Stimulated activated CD4-positive, alpha-beta T cell treated with anti-CD3 and anti-CD28 coated beads, Interleukin-15, amount 100 ng/mL, for 48 hours (primary cell): Measurements from ENCODE around the gene NIN.
"Not testable (repeated sequence)": the region's sequence is repeated elsewhere in the genome, so short reads cannot be mapped to it uniquely, and the experiment has no call there.

Experiments
- DNase-seq, 2 donors: peaks; one replicate each; pipeline ENCODE4 v3.0.0-alpha.2; 2020; ENCODE audit warnings: low read depth in 2 of 2

Gene NIN

DNA sequence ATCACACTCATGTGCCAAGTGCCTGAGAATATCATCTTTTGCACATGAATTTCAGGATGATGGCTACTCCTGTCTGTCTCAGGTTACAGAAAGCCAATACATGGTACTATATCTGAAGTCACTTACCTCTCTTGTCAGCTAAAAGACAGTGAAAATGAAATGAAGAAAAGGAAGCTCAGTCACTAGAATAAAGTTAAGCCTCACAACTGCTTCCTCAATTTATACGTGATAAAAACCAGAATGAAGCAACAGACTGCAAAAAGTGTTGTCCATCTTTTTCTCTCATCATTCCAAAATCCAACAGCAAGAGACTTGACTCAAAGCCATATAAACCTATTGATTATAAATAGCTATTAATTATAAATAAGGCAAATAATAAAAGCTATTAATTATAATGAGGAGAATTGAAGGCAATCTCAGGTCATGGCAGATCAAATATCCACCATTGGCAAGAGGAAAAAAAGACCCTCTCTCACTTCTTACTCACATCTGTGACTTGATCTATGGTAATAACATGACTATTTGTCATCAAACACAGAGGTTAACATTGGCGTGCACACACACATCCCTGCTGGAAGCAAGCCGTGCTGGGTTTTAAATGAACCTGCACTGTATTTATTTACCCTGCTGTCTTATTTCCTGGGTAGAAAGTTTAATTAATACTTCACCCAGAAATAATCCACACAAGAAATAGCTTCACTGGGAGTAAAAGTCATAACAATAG lies 10.0 kb downstream of the NIN start:
- no peak for DNase-seq

GRCh38 chr14:50819303-50819702 lies 11.7 kb downstream of the NIN start:
- not testable (repeated sequence) for DNase-seq

- no peak for DNase-seq
Measured at GRCh38 chr14:50816395-50817047, 14.4 kb downstream of the NIN start.

GRCh38 chr14:50815526-50815925 lies 15.4 kb downstream of the NIN start:
- DNase-seq, result not testable (repeated sequence)

- not testable (repeated sequence) for DNase-seq
Measured at GRCh38 chr14:50815058-50815457, 15.9 kb downstream of the NIN start.

GRCh38 chr14:50814161-50814560 lies 16.8 kb downstream of the NIN start:
- DNase-seq, result no peak

DNA sequence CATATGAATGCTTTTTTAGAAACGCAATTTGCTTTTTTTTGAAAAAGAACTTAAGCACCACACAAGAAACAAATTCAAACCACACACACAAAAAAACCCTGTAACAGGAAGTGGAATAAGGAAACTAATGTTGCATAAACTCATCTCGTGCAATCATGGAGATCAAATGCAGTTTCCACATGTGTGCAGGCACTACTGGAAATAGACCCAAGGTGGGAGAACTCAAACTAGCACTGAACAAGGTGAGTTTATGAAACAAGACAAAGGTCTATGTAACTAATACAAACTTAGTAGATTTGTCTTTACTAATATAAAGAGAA lies 17.5 kb downstream of the NIN start:
- DNase-seq, result no peak

- DNase-seq, result no peak
Measured at GRCh38 chr14:50812856-50813543, 18.0 kb downstream of the NIN start.

DNA sequence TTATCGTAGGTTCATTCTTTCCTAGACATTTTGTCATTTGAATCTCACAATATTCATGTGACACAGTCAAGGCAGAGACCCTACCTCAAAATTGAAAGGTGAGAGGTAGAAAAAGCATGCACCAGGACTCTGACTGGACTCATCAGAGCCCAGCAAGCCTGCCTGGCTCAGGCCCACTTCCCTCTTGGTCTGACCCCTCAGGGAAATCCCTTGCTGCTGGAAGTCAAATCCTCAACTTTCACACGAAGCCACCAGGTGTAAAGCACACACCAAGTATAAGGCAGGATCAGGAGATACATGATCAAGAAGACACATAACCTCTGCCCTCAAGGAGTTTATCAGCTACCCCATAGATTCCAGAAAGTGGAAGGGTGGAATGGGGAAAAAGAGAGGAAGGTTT lies 18.8 kb downstream of the NIN start:
- DNase-seq, result no peak

- DNase-seq, result no peak
Measured at GRCh38 chr14:50808053-50808452, 22.9 kb downstream of the NIN start.

DNA sequence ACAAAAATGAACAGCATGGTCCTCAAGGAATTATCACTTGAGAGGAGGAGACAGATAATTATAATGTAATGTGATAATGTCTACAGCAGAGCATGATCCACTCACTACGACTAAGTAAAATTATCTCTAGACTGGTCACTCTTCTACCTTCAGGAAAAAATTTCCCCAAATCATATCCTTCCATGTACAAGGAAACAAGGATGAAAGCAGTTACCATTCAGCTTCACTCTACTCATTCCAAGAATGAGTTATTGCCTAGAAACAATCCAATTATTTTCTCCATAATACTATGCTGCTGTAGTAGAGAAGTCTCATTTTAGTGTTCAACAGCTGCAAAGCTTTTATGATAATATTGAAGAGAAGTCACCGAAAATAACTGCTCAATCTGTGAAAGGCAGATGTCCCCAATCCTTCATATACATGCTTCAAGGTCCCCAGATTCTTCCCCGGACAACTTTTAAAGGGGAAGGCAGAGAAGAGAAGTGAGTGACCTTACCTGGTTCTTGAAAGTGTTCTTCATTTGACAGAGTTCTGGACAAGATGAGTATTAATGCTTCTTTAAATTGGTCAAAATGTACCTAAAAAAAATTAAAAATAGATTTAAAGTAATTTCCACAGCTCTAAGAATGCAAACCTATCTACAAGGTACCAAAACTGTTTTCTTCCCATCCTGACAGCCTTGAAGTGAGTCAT lies 24.6 kb downstream of the NIN start:
- DNase-seq, result no peak

GRCh38 chr14:50805396-50805795 lies 25.6 kb downstream of the NIN start:
- DNase-seq, result no peak

GRCh38 chr14:50804181-50804721 lies 26.7 kb downstream of the NIN start:
- no peak for DNase-seq

GRCh38 chr14:50801706-50802105 lies 29.3 kb downstream of the NIN start:
- no peak for DNase-seq

- DNase-seq, result no peak
Measured at GRCh38 chr14:50800032-50800431, 30.9 kb downstream of the NIN start.

DNA sequence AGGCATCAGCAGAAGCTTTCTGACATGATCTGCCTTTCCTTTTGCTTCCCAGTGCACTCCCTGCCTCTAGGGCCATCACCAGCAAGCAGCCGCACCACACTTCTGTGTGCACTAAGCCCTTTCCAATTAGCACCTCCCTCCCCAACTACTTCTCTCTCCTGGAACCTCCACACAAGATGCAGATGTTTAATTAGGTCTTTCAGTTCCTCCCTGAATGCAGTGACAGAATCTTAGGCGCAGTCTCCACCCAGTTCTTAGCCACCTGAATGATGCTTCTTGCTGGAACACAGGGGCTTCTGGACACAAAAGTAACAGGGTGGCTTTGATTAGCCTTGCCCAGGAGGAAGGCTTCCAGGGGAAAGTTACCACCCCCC lies 32.9 kb downstream of the NIN start:
- no peak for DNase-seq

- no peak for DNase-seq
Measured at GRCh38 chr14:50797250-50798047, 33.5 kb downstream of the NIN start.

- DNase-seq, result no peak
Measured at GRCh38 chr14:50796390-50796789, 34.6 kb downstream of the NIN start.

- no peak for DNase-seq
Measured at GRCh38 chr14:50795909-50796308, 35.1 kb downstream of the NIN start.

DNA sequence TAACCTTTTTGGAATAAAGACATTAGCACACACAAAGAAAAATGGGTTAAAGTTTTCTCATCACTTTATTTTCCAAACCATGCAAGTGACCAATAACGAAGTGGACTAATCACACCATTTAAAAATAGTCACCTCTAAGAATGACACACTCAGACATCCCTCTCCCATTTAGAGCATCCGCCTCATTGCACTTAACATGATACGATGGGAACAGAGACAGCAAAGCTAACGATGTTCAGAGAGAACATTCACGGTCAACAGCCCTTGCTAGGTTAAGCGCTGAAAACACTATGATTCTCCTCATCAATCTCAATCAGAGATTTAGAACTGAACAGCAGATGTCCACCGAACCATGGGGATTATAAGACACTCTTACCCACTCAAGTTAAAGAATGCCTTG lies 35.8 kb downstream of the NIN start:
- no peak for DNase-seq

GRCh38 chr14:50794068-50794645 lies 36.8 kb downstream of the NIN start:
- no peak for DNase-seq
